GM12878 (cell line): ENCODE results near the gene RAB29. TPM values are rescaled to one million over a fixed set of nuclear protein-coding genes. Genes with fewer than 3 reads are reported as not detected.

Experiments
- BRCA1 ChIP-seq: IDR thresholded peaks from 2 replicates; pipeline ENCODE4 v1.6.1; 2011; ENCODE audit warnings: low read depth, low read length, improper control_type of control experiment
- CREB1 ChIP-seq: IDR thresholded peaks from 2 replicates; pipeline ENCODE4 v1.6.1; 2012; ENCODE audit warnings: low read depth, mild to moderate bottlenecking, inconsistent platforms
- HDAC2 ChIP-seq: fragments of 200-600 bp; sonication (generic); IDR thresholded peaks from 2 replicates; pipeline ENCODE4 v1.6.1; 2017
- HDAC6 ChIP-seq: fragments of 200-600 bp; sonication (generic); IDR thresholded peaks from one replicate; pipeline ENCODE4 v1.8.0; 2017; ENCODE audit warnings: antibody characterized with exemption; ENCODE audit not compliant: unreplicated experiment
- HDGF ChIP-seq: fragments of 450-650 bp; IDR thresholded peaks from 2 replicates; pipeline ENCODE4 v1.6.1; 2016; ENCODE audit warnings: antibody characterized with exemption
- KAT2A ChIP-seq: conservative IDR thresholded peaks from 2 replicates; pipeline ENCODE4 v1.6.1; 2011; ENCODE audit warnings: low read depth, low read length; ENCODE audit not compliant: control insufficient read depth
- NFIC ChIP-seq: IDR thresholded peaks from 2 replicates; pipeline ENCODE4 v1.6.1; 2012; ENCODE audit warnings: low read depth, mild to moderate bottlenecking, inconsistent platforms, low read length, moderate library complexity
- NFYB ChIP-seq: IDR thresholded peaks from 2 replicates; pipeline ENCODE4 v1.6.1; 2011; ENCODE audit warnings: low read depth, mild to moderate bottlenecking, low read length, improper control_type of control experiment, moderate library complexity; ENCODE audit not compliant: insufficient read depth
- NR2F1 ChIP-seq: fragments of 450-650 bp; conservative IDR thresholded peaks from 2 replicates; pipeline ENCODE4 v1.6.1; 2017; ENCODE audit warnings: mild to moderate bottlenecking
- RB1 ChIP-seq: fragments of 450-650 bp; formaldehyde crosslinking; IDR thresholded peaks from 2 replicates; pipeline ENCODE4 v1.6.1; 2017; ENCODE audit warnings: mild to moderate bottlenecking, borderline replicate concordance
- RBBP5 ChIP-seq: fragments of 200-600 bp; sonication (generic); conservative IDR thresholded peaks from 2 replicates; pipeline ENCODE4 v1.6.1; 2016
- SKIL ChIP-seq: fragments of 450-650 bp; IDR thresholded peaks from 2 replicates; pipeline ENCODE4 v1.6.1; 2017; ENCODE audit warnings: mild to moderate bottlenecking, low read depth, inconsistent platforms; ENCODE audit not compliant: poor library complexity, severe bottlenecking
- SREBF2 ChIP-seq: IDR thresholded peaks from 2 replicates; pipeline ENCODE4 v1.6.1; 2012; ENCODE audit warnings: mild to moderate bottlenecking, low read length
- SRF ChIP-seq, 2 experiments: IDR thresholded peaks; 2 replicates each; pipeline ENCODE4 v1.6.1; 2011; ENCODE audit warnings: low read depth in 2 of 2, low read length in 2 of 2, mild to moderate bottlenecking in 1 of 2, moderate library complexity in 1 of 2
- STAT1 ChIP-seq: fragments of 450-650 bp; conservative IDR thresholded peaks from 2 replicates; pipeline ENCODE4 v1.6.1; 2014; ENCODE audit warnings: antibody characterized with exemption, mild to moderate bottlenecking
- SUZ12 ChIP-seq: fragments of 200-600 bp; sonication (generic); IDR thresholded peaks from one replicate; pipeline ENCODE4 v1.6.1; 2018; ENCODE audit warnings: antibody characterized with exemption, mild to moderate bottlenecking; ENCODE audit not compliant: unreplicated experiment
- TAF1 ChIP-seq: IDR thresholded peaks from 2 replicates; pipeline ENCODE4 v1.6.1; 2011; ENCODE audit warnings: mild to moderate bottlenecking, low read depth, low read length, borderline replicate concordance
- TBL1XR1 ChIP-seq: IDR thresholded peaks from 2 replicates; pipeline ENCODE4 v1.6.1; 2012; ENCODE audit warnings: low read depth, low read length, improper control_type of control experiment
- TCF7 ChIP-seq: IDR thresholded peaks from 2 replicates; pipeline ENCODE4 v1.6.1; 2014; ENCODE audit warnings: antibody characterized with exemption, borderline replicate concordance
- ZBED1 ChIP-seq: IDR thresholded peaks from 2 replicates; pipeline ENCODE4 v1.6.1; 2016; ENCODE audit warnings: borderline replicate concordance
- ZNF217 ChIP-seq: fragments of 450-650 bp; IDR thresholded peaks from 2 replicates; pipeline ENCODE4 v1.6.1; 2017; ENCODE audit warnings: antibody characterized with exemption, mild to moderate bottlenecking
- ZNF24 ChIP-seq: fragments of 450-650 bp; IDR thresholded peaks from 2 replicates; pipeline ENCODE4 v1.6.1; 2017; ENCODE audit warnings: antibody characterized with exemption, mild to moderate bottlenecking
- ZNF274 ChIP-seq: IDR thresholded peaks from one replicate; pipeline ENCODE4 v1.8.0; 2011; ENCODE audit not compliant: insufficient read length, insufficient read depth
- ZNF592 ChIP-seq: fragments of 450-650 bp; IDR thresholded peaks from 2 replicates; pipeline ENCODE4 v1.6.1; 2017; ENCODE audit warnings: mild to moderate bottlenecking, moderate library complexity
- polyA plus RNA-seq, 11 experiments: library from polyadenylated mRNA; depleted of rRNA in 4 of 11; unstranded in 6 of 11; stranded (reverse) in 5 of 11; fragments of >200 nt; fragmentation: Nextera tagmentation in 4 of 11; fragmentation: Illumina TruSeq in 1 of 11; extraction: Ambion mirVana in 4 of 11; extraction: Trizol in 1 of 11; gene quantifications; 1 replicate in 1 of 11; 2 replicates in 10 of 11; pipeline versions ENCODE4 v1.2.1 to v1.2.3, GENCODE V29; 2011 to 2016; ENCODE audit warnings: inconsistent platforms in 2 of 11, missing spikeins in 2 of 11, low read depth in 1 of 11
- total RNA-seq, 4 experiments: library from RNA; depleted of rRNA in 3 of 4; stranded (reverse); fragments of >200 nt in 3 of 4; fragmentation: Illumina TruSeq in 1 of 4; extraction: Trizol in 1 of 4; gene quantifications; 2 replicates each; pipeline versions ENCODE4 v1.2.1 to v1.2.3, GENCODE V29; 2013 to 2021
- TF ChIP-seq, protein P1 (sequence below): fragments of 450-650 bp; IDR thresholded peaks from 2 replicates; pipeline ENCODE4 v1.6.1; 2017; ENCODE audit warnings: low read depth, mild to moderate bottlenecking, moderate library complexity

The RAB29 gene
- total and polyA plus RNA-seq, 10 of the 15 experiments (the other 5 are each of a cell fraction or from before 2014, with no cell fraction given): 11.7 to 74.5 (median 15.0) TPM

GRCh38 chr1:205775015-205775716 lies at the start of gene RAB29 (continued):
- TF ChIP-seq ZNF217 (0 out of 2 replicates have a peak, but pooled peaks have one; percentile 29), NFIC (no peak; the same call in 1 of the 2 replicates), RBBP5 (no peak), SREBF2 (no peak), HDAC6 (no peak), NFYB (no peak), KAT2A (no peak), RB1 (peak; percentile 77; the same call in 1 of the 2 replicates), HDGF (peak; percentile 61; the same call in 1 of the 2 replicates), TBL1XR1 (no peak), NR2F1 (peak; percentile 71; the same call in 1 of the 2 replicates), SRF (IDR thresholded peaks at IDR 0.05; ENCODE audit: low read depth in 2 of 2, low read length in 2 of 2) (no peak), ZNF274 (no peak), CREB1 (no peak), BRCA1 (no peak), SUZ12 (no peak), TCF7 (no peak), HDAC2 (no peak), ZNF592 (no peak), TAF1 (peak; percentile 49; the same call in 1 of the 2 replicates), SKIL (no peak), STAT1 (0 out of 2 replicates have a peak, but pooled peaks have one; percentile 55), ZBED1 (no peak), ZNF24 (no peak)
- TF ChIP-seq, protein P1, sequence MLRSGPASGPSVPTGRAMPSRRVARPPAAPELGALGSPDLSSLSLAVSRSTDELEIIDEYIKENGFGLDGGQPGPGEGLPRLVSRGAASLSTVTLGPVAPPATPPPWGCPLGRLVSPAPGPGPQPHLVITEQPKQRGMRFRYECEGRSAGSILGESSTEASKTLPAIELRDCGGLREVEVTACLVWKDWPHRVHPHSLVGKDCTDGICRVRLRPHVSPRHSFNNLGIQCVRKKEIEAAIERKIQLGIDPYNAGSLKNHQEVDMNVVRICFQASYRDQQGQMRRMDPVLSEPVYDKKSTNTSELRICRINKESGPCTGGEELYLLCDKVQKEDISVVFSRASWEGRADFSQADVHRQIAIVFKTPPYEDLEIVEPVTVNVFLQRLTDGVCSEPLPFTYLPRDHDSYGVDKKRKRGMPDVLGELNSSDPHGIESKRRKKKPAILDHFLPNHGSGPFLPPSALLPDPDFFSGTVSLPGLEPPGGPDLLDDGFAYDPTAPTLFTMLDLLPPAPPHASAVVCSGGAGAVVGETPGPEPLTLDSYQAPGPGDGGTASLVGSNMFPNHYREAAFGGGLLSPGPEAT: peak; percentile 62; the same call in 1 of the 2 replicates
